Naive thymus-derived CD4-positive, alpha-beta T cell (primary cell): ENCODE data around the gene PHF2. TPM values are rescaled to one million over a fixed set of nuclear protein-coding genes. Genes with fewer than 3 reads are reported as not detected.

ENCODE experiments used
- ATAC-seq: fragments of 150-1000 bp; cut with Tn5 transposase; 2 replicates; pipeline ENCODE4 v1.10.0; 2021; ENCODE audit warnings: mild to moderate bottlenecking, moderate library complexity
- CTCF ChIA-PET: fragments of 350-600 bp; sonication (Branson Sonifier 250); formaldehyde crosslinking; loops from one replicate; lab custom pipeline; 2021; ENCODE audit warnings: antibody characterized with exemption; lab: Charles Lee
- POLR2A ChIA-PET: fragments of 350-600 bp; sonication (Branson Sonifier 250); formaldehyde crosslinking; loops from one replicate; lab custom pipeline; 2021; ENCODE audit warnings: antibody characterized with exemption, inconsistent platforms; lab: Charles Lee
- DNase-seq, 9 donors: peaks; one replicate each; pipeline versions ENCODE4 v3.0.0 to v3.0.0-alpha.2; 2020 to 2022; ENCODE audit warnings: mixed read lengths in 1 of 9
- H3K27ac ChIP-seq: one replicate; pipeline ENCODE4 v1.7.0; 2013; ENCODE audit warnings: mild to moderate bottlenecking, low read depth, low read length, moderate library complexity
- H3K27me3 ChIP-seq, 2 donors: one replicate each; pipeline ENCODE4 v1.7.0; 2013; ENCODE audit warnings: low read length in 2 of 2, mild to moderate bottlenecking in 2 of 2, moderate library complexity in 2 of 2; ENCODE audit not compliant: control insufficient read depth in 2 of 2, insufficient read depth in 2 of 2
- H3K36me3 ChIP-seq, 3 experiments: 1 replicate in 2 of 3; 2 replicates in 1 of 3; pipeline ENCODE4 v1.7.0; 2013; ENCODE audit warnings: low read length in 3 of 3, mild to moderate bottlenecking in 3 of 3, moderate library complexity in 1 of 3; ENCODE audit not compliant: insufficient read depth in 3 of 3, control insufficient read depth in 2 of 3
- H3K4me1 ChIP-seq, 2 donors: one replicate each; pipeline ENCODE4 v1.7.0; 2013; ENCODE audit warnings: low read length in 2 of 2, mild to moderate bottlenecking in 2 of 2, moderate library complexity in 1 of 2; ENCODE audit not compliant: control insufficient read depth in 2 of 2, insufficient read depth in 2 of 2
- H3K4me3 ChIP-seq: 2 replicates; pipeline ENCODE4 v1.7.0; 2013; ENCODE audit warnings: mild to moderate bottlenecking, low read length
- H3K9me3 ChIP-seq, 3 experiments: 1 replicate in 2 of 3; 2 replicates in 1 of 3; pipeline ENCODE4 v1.7.0; 2013; ENCODE audit warnings: low read length in 3 of 3; ENCODE audit not compliant: control insufficient read depth in 2 of 3
- H3K27ac Mint-ChIP-seq, 9 donors: one replicate each; pipeline ENCODE4 v1.8.0; 2020 to 2022; ENCODE audit warnings: mixed read lengths in 9 of 9, mild to moderate bottlenecking in 8 of 9, moderate library complexity in 5 of 9, inconsistent platforms in 2 of 9
- H3K27me3 Mint-ChIP-seq, 5 donors: one replicate each; pipeline ENCODE4 v1.8.0; 2021 to 2022; ENCODE audit warnings: mixed read lengths in 5 of 5, mild to moderate bottlenecking in 1 of 5
- H3K36me3 Mint-ChIP-seq, 5 donors: one replicate each; pipeline ENCODE4 v1.8.0; 2020 to 2022; ENCODE audit warnings: mixed read lengths in 5 of 5, mild to moderate bottlenecking in 3 of 5, inconsistent platforms in 1 of 5
- H3K4me1 Mint-ChIP-seq, 7 donors: one replicate each; pipeline ENCODE4 v1.8.0; 2020 to 2022; ENCODE audit warnings: mixed read lengths in 7 of 7, mild to moderate bottlenecking in 3 of 7, inconsistent platforms in 1 of 7
- H3K4me3 Mint-ChIP-seq, 10 donors: one replicate each; pipeline ENCODE4 v1.8.0; 2020 to 2022; ENCODE audit warnings: mild to moderate bottlenecking in 10 of 10, mixed read lengths in 10 of 10, moderate library complexity in 6 of 10, inconsistent platforms in 2 of 10
- H3K9me3 Mint-ChIP-seq, 11 donors: one replicate each; pipeline ENCODE4 v1.8.0; 2020 to 2022; ENCODE audit warnings: mixed read lengths in 11 of 11, mild to moderate bottlenecking in 4 of 11, inconsistent platforms in 1 of 11, moderate library complexity in 1 of 11
- intact Hi-C, 2 donors: fragments of 100-400 bp; cut with micrococcal nuclease; formaldehyde crosslinking; loops; one replicate each; pipeline ENCODE4 v1.15.1; 2023
- polyA plus RNA-seq, 2 donors: library from polyadenylated mRNA; unstranded; fragments of 300-500 nt; fragmentation: Illumina TruSeq; gene quantifications; one replicate each; pipeline ENCODE4 v1.2.3, GENCODE V29; 2021
- total RNA-seq, 6 experiments: library from RNA in 5 of 6; stranded (reverse) in 5 of 6; gene quantifications; 1 replicate in 5 of 6; 2 replicates in 1 of 6; pipeline ENCODE4 v1.2.3 and lab custom pipeline; 2021 to 2026

Gene PHF2
- total and polyA plus RNA-seq, 7 experiments from 2014 or later = 1.0 to 39.3 (median 28.6) TPM

DNA sequence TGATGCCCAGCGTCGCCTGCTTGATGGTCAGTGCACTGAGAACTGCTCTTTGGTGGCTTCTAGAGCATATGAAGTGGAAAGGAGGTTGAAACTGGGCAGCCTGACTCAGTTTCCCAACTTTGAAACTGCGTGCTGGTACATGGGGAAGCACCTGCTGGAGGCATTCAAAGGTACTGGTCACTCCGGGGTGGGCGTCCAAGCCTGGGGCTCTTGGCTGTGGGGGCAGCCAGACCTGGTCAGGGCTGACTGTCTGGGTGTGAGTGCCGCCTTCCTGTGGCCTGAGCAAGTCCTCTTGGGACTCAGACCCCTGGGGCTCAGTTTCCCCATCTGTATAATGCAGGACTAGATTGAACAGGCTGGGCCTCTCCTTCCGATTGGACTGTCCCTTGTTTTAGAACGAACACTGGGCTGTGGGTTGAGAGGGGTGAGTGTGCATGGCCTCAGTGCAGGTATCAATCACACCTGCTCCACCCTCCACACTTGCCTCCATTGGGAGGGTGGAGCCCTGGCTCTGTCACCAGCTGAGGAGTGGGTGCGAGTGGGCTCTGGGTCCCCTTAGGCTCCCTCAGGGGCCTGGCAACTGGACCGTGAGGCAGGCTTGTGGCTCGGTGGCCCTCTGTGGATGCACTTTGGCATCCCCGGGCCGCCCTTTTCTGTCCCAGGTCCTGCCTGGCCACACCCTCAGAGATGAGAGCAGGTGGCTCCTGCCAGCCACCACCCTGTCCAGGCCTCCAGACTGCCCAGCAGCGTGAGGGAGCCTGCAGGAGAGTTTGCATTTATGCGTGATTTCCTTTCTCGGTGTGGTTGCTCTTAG is 80.2 kb downstream of the PHF2 start:
- ChIA-PET POLR2A (no interaction called here), CTCF (no interaction called here)
- H3K36me3 ChIP-seq = peaks cover 0 to 94% (median 12%) of the 10 kb centered on the region in 3 experiments
- H3K9me3 ChIP-seq = no peaks in the 10 kb centered on the region
- no peak overlapping the region for H3K27ac Mint-ChIP-seq
- H3K4me3 Mint-ChIP-seq = no peak overlapping the region
- H3K27me3 ChIP-seq = no peaks in the 10 kb centered on the region
- peaks cover 6 to 24% (median 9%) of the 10 kb centered on the region in 5 donors for H3K36me3 Mint-ChIP-seq
- no peak overlapping the region for H3K4me3 ChIP-seq
- H3K9me3 Mint-ChIP-seq = no peaks in the 10 kb centered on the region
- ATAC-seq = no peak
- DNase-seq = no peak
- H3K27me3 Mint-ChIP-seq = no peaks in the 10 kb centered on the region
- intact Hi-C loops = no loop called here
- H3K27ac ChIP-seq = no peak overlapping the region
- peaks cover 0 to 2% (median 0%) of the 10 kb centered on the region in 7 donors for H3K4me1 Mint-ChIP-seq
- H3K4me1 ChIP-seq = no peaks in the 10 kb centered on the region

- Histone ChIP-seq H3K27me3 (no peaks in the 10 kb centered on the region), H3K4me3 (no peak overlapping the region), H3K4me1 (no peaks in the 10 kb centered on the region), H3K27ac (no peak overlapping the region), H3K36me3 (peaks cover 0 to 96% (median 12%) of the 10 kb centered on the region in 3 experiments), H3K9me3 (no peaks in the 10 kb centered on the region)
- Mint-ChIP-seq H3K4me1 (no peaks in the 10 kb centered on the region), H3K36me3 (peaks cover 5 to 19% (median 6%) of the 10 kb centered on the region in 5 donors), H3K9me3 (no peaks in the 10 kb centered on the region), H3K27me3 (no peaks in the 10 kb centered on the region), H3K4me3 (no peak overlapping the region), H3K27ac (peak overlapping the region in 1 of 9 donors; percentile 69)
- POLR2A ChIA-PET = no interaction called here
- ATAC-seq (peak; percentile 25), DNase-seq (no peak)
- CTCF ChIA-PET = no interaction called here
- intact Hi-C loops = no loop called here
These were observed 81.1 kb downstream of the PHF2 start for GRCh38 chr9:93657331-93658111.

GRCh38 chr9:93658184-93658925 is 82.0 kb downstream of the PHF2 start:
- H3K36me3 Mint-ChIP-seq = peaks cover 0 to 12% (median 2%) of the 10 kb centered on the region in 5 donors
- intact Hi-C loops = no loop called here
- Histone ChIP-seq H3K4me3 (no peak overlapping the region), H3K27ac (no peak overlapping the region), H3K9me3 (no peaks in the 10 kb centered on the region), H3K36me3 (peaks cover 0 to 96% (median 9%) of the 10 kb centered on the region in 3 experiments), H3K4me1 (no peaks in the 10 kb centered on the region), H3K27me3 (no peaks in the 10 kb centered on the region)
- no peak for ATAC-seq
- ChIA-PET POLR2A (no interaction called here), CTCF (no interaction called here)
- H3K4me3 Mint-ChIP-seq = no peak overlapping the region
- no peak overlapping the region for H3K27ac Mint-ChIP-seq
- H3K9me3 Mint-ChIP-seq = no peaks in the 10 kb centered on the region
- H3K27me3 Mint-ChIP-seq = no peaks in the 10 kb centered on the region
- no peak for DNase-seq
- no peaks in the 10 kb centered on the region for H3K4me1 Mint-ChIP-seq

DNA sequence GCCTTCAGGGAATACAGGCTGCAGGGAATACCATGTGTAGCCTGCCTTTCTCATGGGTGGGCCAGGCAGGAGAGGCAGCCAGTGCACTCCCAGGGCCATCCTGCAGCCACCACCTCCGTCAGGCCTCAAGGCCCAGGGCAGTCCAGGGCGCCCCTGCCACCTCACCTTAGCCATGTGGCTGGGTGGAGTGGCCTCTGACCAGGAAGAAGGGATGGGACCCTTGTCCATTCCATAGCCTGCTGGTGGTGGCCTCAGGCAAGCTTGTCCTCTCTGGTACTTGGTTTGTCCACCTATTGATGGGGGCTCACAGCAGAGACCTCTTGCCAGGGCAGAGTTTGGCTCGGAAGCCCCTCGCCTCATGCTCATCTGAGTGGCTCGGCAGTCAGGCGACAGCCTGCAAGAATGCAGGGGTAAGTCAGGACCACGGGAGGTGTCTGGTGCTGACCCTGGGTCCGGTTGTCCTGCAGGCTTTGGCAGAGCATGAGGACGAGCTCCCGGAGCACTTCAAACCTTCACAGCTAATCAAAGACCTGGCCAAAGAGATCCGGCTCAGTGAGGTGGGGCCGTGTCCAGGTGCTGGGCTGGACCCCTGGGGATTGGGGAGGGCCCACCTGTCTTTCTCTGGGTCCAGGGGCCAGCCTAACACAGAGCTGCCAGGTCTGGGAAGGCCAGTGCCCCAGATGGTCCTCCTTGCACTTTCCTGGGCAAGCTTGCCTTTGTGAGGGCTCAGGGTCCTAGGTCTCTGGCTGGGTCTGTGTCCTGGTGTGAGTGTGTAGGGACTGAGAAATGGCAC is 82.9 kb downstream of the PHF2 start:
- Histone ChIP-seq H3K9me3 (no peaks in the 10 kb centered on the region), H3K4me3 (no peak overlapping the region), H3K36me3 (peaks cover 0 to 96% (median 9%) of the 10 kb centered on the region in 3 experiments), H3K27ac (no peak overlapping the region), H3K27me3 (no peaks in the 10 kb centered on the region), H3K4me1 (no peaks in the 10 kb centered on the region)
- H3K27me3 Mint-ChIP-seq = no peaks in the 10 kb centered on the region
- H3K36me3 Mint-ChIP-seq = peaks cover 0 to 12% (median 0%) of the 10 kb centered on the region in 5 donors
- DNase-seq (no peak), ATAC-seq (no peak)
- H3K9me3 Mint-ChIP-seq = no peaks in the 10 kb centered on the region
- no peak overlapping the region for H3K27ac Mint-ChIP-seq
- ChIA-PET CTCF (no interaction called here), POLR2A (no interaction called here)
- H3K4me3 Mint-ChIP-seq = no peak overlapping the region
- intact Hi-C loops = no loop called here
- no peaks in the 10 kb centered on the region for H3K4me1 Mint-ChIP-seq

- Histone ChIP-seq H3K4me1 (no peaks in the 10 kb centered on the region), H3K4me3 (no peak overlapping the region), H3K9me3 (no peaks in the 10 kb centered on the region), H3K36me3 (peaks cover 0 to 96% (median 3%) of the 10 kb centered on the region in 3 experiments), H3K27me3 (no peaks in the 10 kb centered on the region), H3K27ac (no peak overlapping the region)
- intact Hi-C loops = no loop called here
- Mint-ChIP-seq H3K4me1 (no peaks in the 10 kb centered on the region), H3K9me3 (no peaks in the 10 kb centered on the region), H3K27ac (no peak overlapping the region), H3K36me3 (peaks cover 0 to 12% (median 0%) of the 10 kb centered on the region in 5 donors), H3K27me3 (no peaks in the 10 kb centered on the region), H3K4me3 (no peak overlapping the region)
- CTCF ChIA-PET = no interaction called here
- ATAC-seq = no peak
- DNase-seq = no peak
- POLR2A ChIA-PET = no interaction called here
These were observed 83.4 kb downstream of the PHF2 start for GRCh38 chr9:93659837-93660177.

DNA sequence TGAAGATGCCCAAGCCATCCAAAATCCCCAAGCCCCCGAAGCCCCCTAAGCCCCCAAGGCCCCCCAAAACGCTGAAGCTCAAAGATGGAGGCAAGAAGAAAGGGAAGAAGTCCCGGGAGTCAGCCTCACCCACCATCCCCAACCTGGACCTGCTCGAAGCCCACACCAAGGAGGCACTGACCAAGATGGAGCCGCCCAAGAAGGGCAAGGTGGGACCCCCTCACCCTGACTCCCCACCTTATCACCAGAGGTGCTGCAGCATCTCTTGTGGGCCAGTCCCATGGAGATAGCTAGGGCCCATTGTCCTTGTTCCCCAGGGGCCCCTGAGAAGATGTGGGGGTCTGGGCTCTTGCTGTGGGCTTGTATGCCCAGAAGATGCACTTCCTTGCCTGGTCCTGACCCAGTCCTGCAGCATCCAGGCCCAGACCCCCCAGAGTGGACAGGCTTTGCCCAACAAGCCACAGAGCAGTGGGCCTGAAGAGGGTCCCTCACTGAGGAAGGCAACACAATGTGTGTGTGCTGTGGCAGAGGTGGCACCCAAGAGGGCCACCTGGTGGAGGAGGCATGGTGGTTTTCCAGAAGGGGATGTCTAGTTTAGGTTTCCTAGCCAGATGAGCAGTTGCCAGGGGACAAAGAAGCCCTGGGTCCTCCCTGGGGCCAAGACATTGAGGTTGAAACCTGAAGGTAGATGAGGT is 84.1 kb downstream of the PHF2 start:
- Histone ChIP-seq H3K4me1 (no peaks in the 10 kb centered on the region), H3K4me3 (no peak overlapping the region), H3K27me3 (no peaks in the 10 kb centered on the region), H3K27ac (no peak overlapping the region), H3K36me3 (peaks cover 0 to 92% (median 3%) of the 10 kb centered on the region in 3 experiments), H3K9me3 (no peaks in the 10 kb centered on the region)
- no peaks in the 10 kb centered on the region for H3K27me3 Mint-ChIP-seq
- H3K27ac Mint-ChIP-seq = no peak overlapping the region
- H3K36me3 Mint-ChIP-seq = peaks cover 0 to 12% (median 0%) of the 10 kb centered on the region in 5 donors
- intact Hi-C loops = no loop called here
- ChIA-PET POLR2A (no interaction called here), CTCF (no interaction called here)
- no peak for ATAC-seq
- no peak overlapping the region for H3K4me3 Mint-ChIP-seq
- H3K4me1 Mint-ChIP-seq = no peaks in the 10 kb centered on the region
- no peaks in the 10 kb centered on the region for H3K9me3 Mint-ChIP-seq
- no peak for DNase-seq
